Measurements from ENCODE around the gene UGT1A3. TPM values are rescaled to one million over a fixed set of nuclear protein-coding genes. Genes with fewer than 3 reads are reported as not detected.

The UGT1A3 gene
- total RNA-seq, 4 donors from 2014 or later, result 0.67 to 1.0 TPM; not detected in 2

GRCh38 chr2:233791151-233791882, 62.5 kb downstream of the UGT1A3 start:
- H3K4me1 ChIP-seq, result no peaks in the 10 kb centered on the region
- no peak for TF ChIP-seq POLR2A (IDR thresholded peaks at IDR 0.05)
- no peak for TF ChIP-seq CTCF (IDR thresholded peaks at IDR 0.05)
- no peak overlapping the region for H3K4me3 ChIP-seq (replicated peaks in 1 of 3)
- H3K36me3 ChIP-seq, result no peaks in the 10 kb centered on the region
- no peak for DNase-seq
- H3K27me3 ChIP-seq, result no peaks in the 10 kb centered on the region
- H3K9me3 ChIP-seq, result no peaks in the 10 kb centered on the region
- H3K27ac ChIP-seq, result no peak overlapping the region
- intact Hi-C loops (cut with DNase I), result no loop called here
- WGBS, 2 donors, result 83 to 86% methylated on average over 18 of the region's 18 CpGs

DNA sequence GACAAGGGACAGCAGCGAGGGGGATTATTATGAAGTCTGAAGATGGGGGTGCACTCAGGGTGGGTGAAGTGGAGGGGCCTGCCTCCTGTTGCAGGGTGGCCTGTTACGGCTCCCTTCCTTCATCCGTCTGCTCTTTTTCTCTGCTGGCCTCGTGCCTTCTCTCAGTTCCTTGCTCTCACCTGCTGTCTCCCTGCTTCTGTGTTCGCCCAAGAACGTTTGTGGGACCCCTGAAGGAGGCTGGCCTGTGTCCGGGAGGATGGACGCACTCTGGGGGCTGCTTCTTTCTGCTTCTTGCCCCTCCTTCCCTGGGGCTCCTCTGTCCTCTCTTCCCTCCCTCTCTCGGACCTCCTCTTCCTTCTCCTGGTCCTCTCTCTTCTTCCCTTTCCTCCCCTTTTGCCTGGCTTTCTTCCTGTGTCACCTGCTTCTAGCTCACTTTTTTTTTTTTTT, 63.1 kb downstream of the UGT1A3 start:
- H3K27ac ChIP-seq, result no peak overlapping the region
- WGBS, 2 donors, result 80 to 81% methylated on average over 9 of the region's 9 CpGs
- H3K4me3 ChIP-seq (replicated peaks in 1 of 3), result no peak overlapping the region
- no peaks in the 10 kb centered on the region for H3K4me1 ChIP-seq
- H3K9me3 ChIP-seq, result no peaks in the 10 kb centered on the region
- TF ChIP-seq CTCF (IDR thresholded peaks at IDR 0.05) (no peak), POLR2A (IDR thresholded peaks at IDR 0.05) (no peak)
- H3K27me3 ChIP-seq, result no peaks in the 10 kb centered on the region
- intact Hi-C loops (cut with DNase I), result no loop called here
- H3K36me3 ChIP-seq, result no peaks in the 10 kb centered on the region
- no peak for DNase-seq

DNA sequence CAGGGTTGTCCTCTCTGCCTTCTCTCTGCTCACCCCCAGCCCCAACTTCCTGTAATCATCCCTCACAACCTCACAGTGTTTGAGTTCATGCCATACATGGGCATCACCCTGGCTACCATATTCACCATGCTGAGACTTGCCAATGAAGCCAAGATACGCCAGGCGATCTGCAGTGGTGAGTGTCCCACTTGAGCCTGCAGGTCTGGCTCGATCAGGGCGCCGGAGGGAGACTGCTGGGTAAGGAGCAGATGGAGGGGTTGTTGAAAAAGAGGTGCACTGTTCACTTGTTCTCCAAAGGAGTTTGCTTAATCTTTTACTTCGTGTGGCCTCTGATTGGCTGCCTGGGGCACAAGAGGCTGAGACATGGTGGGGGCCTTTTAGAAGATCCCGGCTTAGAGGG, 63.9 kb downstream of the UGT1A3 start:
- no peaks in the 10 kb centered on the region for H3K27me3 ChIP-seq
- TF ChIP-seq CTCF (IDR thresholded peaks at IDR 0.05), result no peak
- TF ChIP-seq POLR2A (IDR thresholded peaks at IDR 0.05), result no peak

GRCh38 chr2:233793465-233794127, 64.8 kb downstream of the UGT1A3 start:
- no peaks in the 10 kb centered on the region for H3K27me3 ChIP-seq
- intact Hi-C loops (cut with DNase I), result no loop called here
- DNase-seq, result peak; percentile 48 to 72
- H3K9me3 ChIP-seq, result no peaks in the 10 kb centered on the region
- H3K4me3 ChIP-seq (replicated peaks in 1 of 3), result no peak overlapping the region
- H3K4me1 ChIP-seq, result no peaks in the 10 kb centered on the region
- 47 to 53% methylated on average over 10 to 11 of the region's 18 CpGs for WGBS, 2 donors
- TF ChIP-seq CTCF (IDR thresholded peaks at IDR 0.05), result no peak
- no peak for TF ChIP-seq POLR2A (IDR thresholded peaks at IDR 0.05)
- no peak overlapping the region for H3K27ac ChIP-seq
- H3K36me3 ChIP-seq, result no peaks in the 10 kb centered on the region

More for the DNA sequence above, 63.9 kb downstream of the UGT1A3 start:
- Histone ChIP-seq H3K36me3 (no peaks in the 10 kb centered on the region), H3K9me3 (no peaks in the 10 kb centered on the region), H3K27ac (no peak overlapping the region), H3K4me1 (no peaks in the 10 kb centered on the region), H3K4me3 (replicated peaks in 1 of 3) (no peak overlapping the region)
- DNase-seq, result no peak
- intact Hi-C loops (cut with DNase I), result no loop called here
- WGBS, 2 donors, result 83 to 93% methylated on average over 7 of the region's 7 CpGs

DNA sequence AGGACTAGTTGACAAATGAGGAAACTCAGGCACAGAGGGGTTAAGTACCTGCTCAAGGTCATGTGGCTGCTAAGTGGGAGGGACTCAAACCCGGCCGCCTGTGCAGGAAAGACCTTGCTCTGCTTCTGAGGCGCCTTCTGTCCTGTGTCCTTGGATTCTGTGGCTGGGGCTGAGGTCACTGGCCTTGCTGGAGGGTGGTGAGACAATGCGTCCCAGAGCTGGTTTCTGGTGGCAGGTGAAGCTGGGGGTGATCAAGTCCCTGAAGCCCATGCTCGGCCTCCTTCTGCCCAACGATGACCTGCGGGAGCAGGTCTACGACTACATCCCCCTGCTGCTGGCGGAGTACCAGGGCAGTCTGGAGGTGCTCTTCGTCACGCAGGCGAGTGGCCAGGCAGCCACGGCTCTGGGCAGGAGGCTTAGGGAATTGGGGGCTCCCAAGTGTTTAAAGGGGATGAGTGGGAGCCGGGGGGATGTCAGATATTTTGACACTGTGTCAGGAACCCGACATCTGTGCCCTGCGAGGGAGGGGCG, 65.4 kb downstream of the UGT1A3 start:
- H3K4me3 ChIP-seq (replicated peaks in 1 of 3), result no peak overlapping the region
- intact Hi-C loops (cut with DNase I), result no loop called here
- 67 to 78% methylated on average over 11 to 15 of the region's 17 CpGs for WGBS, 2 donors
- peak; percentile 38 to 47 for DNase-seq
- TF ChIP-seq CTCF (IDR thresholded peaks at IDR 0.05) (no peak), POLR2A (IDR thresholded peaks at IDR 0.05) (no peak)
- H3K27me3 ChIP-seq, result no peaks in the 10 kb centered on the region
- H3K36me3 ChIP-seq, result no peaks in the 10 kb centered on the region
- no peak overlapping the region for H3K27ac ChIP-seq
- H3K9me3 ChIP-seq, result no peaks in the 10 kb centered on the region
- H3K4me1 ChIP-seq, result peaks cover 2% of the 10 kb centered on the region in 2 donors

All from thyroid gland (tissue), 4 donors.